ENCODE results near the gene DUOX1. TPM values are rescaled to one million over a fixed set of nuclear protein-coding genes. Genes with fewer than 3 reads are reported as not detected.

The DUOX1 gene
- total and polyA plus RNA-seq, 2 donors (not counting 1 experiment from before 2014, with no cell fraction given) = 0.27 TPM; not detected in 1

GRCh38 chr15:45174069-45174468, 44.3 kb downstream of the DUOX1 start:
- intact Hi-C loops (cut with micrococcal nuclease) = no loop called here
- Mint-ChIP-seq H3K27me3 (no peaks in the 10 kb centered on the region), H3K27ac (no peak overlapping the region), H3K4me3 (no peak overlapping the region), H3K4me1 (peaks cover 9% of the 10 kb centered on the region), H3K9me3 (ENCODE audit: insufficient read depth) (no peaks in the 10 kb centered on the region)
- DNase-seq (no peak), ATAC-seq (ENCODE audit: low read depth) (no peak)
- no peaks in the 10 kb centered on the region for H3K27me3 ChIP-seq (replicated peaks in 1 of 4; ENCODE audit: control extremely low read depth in 1 of 4, control insufficient read depth in 3 of 4, insufficient read depth in 4 of 4, low read length in 3 of 4)
- H3K27ac ChIP-seq (ENCODE audit: low read length in 2 of 2) = no peak overlapping the region
- TF ChIP-seq, protein P1, sequence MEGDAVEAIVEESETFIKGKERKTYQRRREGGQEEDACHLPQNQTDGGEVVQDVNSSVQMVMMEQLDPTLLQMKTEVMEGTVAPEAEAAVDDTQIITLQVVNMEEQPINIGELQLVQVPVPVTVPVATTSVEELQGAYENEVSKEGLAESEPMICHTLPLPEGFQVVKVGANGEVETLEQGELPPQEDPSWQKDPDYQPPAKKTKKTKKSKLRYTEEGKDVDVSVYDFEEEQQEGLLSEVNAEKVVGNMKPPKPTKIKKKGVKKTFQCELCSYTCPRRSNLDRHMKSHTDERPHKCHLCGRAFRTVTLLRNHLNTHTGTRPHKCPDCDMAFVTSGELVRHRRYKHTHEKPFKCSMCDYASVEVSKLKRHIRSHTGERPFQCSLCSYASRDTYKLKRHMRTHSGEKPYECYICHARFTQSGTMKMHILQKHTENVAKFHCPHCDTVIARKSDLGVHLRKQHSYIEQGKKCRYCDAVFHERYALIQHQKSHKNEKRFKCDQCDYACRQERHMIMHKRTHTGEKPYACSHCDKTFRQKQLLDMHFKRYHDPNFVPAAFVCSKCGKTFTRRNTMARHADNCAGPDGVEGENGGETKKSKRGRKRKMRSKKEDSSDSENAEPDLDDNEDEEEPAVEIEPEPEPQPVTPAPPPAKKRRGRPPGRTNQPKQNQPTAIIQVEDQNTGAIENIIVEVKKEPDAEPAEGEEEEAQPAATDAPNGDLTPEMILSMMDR (IDR thresholded peaks at IDR 0.05) = no peak
- no peak for TF ChIP-seq EZH2 (IDR thresholded peaks at IDR 0.05; ENCODE audit: borderline replicate concordance, insufficient read depth, low read depth, low read length, poor library complexity, severe bottlenecking)
- H3K4me2 ChIP-seq (replicated peaks; ENCODE audit: low read depth, low read length, poor library complexity, severe bottlenecking) = no peak overlapping the region
- H2AFZ ChIP-seq (ENCODE audit: insufficient read depth, low read depth, low read length, poor library complexity, severe bottlenecking) = no peak overlapping the region
- no peak overlapping the region for H3K4me3 ChIP-seq (ENCODE audit: control extremely low read depth in 1 of 5, extremely low read depth in 1 of 5, insufficient read depth in 1 of 5, low read depth in 2 of 5, low read length in 4 of 5)
- ChIA-PET CTCF (interaction anchor here (1.5 kb wide), 1 partner anchor 10 kb away, joined by 3 read pairs; no protein-coding TSS in a partner anchor), POLR2A (no interaction called here)
- no peaks in the 10 kb centered on the region for H3K36me3 ChIP-seq (replicated peaks in 1 of 2; ENCODE audit: control extremely low read depth in 1 of 2, control insufficient read depth in 1 of 2, extremely low read depth in 1 of 2, insufficient read depth in 2 of 2, low read length in 1 of 2)
- peaks cover 0 to 11% of the 10 kb centered on the region in 2 donors for H3K4me1 ChIP-seq (ENCODE audit: control insufficient read depth in 2 of 2, insufficient read depth in 2 of 2, low read length in 2 of 2)
- H3K9me3 ChIP-seq (ENCODE audit: control extremely low read depth in 1 of 3, control insufficient read depth in 2 of 3, insufficient read depth in 1 of 3, low read length in 2 of 3) = no peaks in the 10 kb centered on the region
- no peak overlapping the region for H3K9ac ChIP-seq (ENCODE audit: low read length)
- no peaks in the 10 kb centered on the region for H4K20me1 ChIP-seq (ENCODE audit: control insufficient read depth, insufficient read depth, low read length, poor library complexity, severe bottlenecking)
- no peaks in the 10 kb centered on the region for H3K79me2 ChIP-seq (ENCODE audit: control insufficient read depth, insufficient read depth, low read length)
- whole genome bisulfite sequencing (ENCODE audit: insufficient coverage) = no CpG with 5 or more reads among the region's 6 CpGs

GRCh38 chr15:45174577-45174976, 44.8 kb downstream of the DUOX1 start:
- DNase-seq = no peak
- Mint-ChIP-seq H3K27ac (no peak overlapping the region), H3K9me3 (ENCODE audit: insufficient read depth) (no peaks in the 10 kb centered on the region), H3K4me1 (peaks cover 5% of the 10 kb centered on the region), H3K4me3 (no peak overlapping the region), H3K27me3 (no peaks in the 10 kb centered on the region)
- no peak overlapping the region for H3K4me2 ChIP-seq (replicated peaks; ENCODE audit: low read depth, low read length, poor library complexity, severe bottlenecking)
- peaks cover 0 to 6% of the 10 kb centered on the region in 2 donors for H3K4me1 ChIP-seq (ENCODE audit: control insufficient read depth in 2 of 2, insufficient read depth in 2 of 2, low read length in 2 of 2)
- CTCF ChIA-PET = interaction anchor here (1.5 kb wide), 1 partner anchor 10 kb away, joined by 3 read pairs; no protein-coding TSS in a partner anchor
- no peak overlapping the region for H3K9ac ChIP-seq (ENCODE audit: low read length)
- no peak overlapping the region for H2AFZ ChIP-seq (ENCODE audit: insufficient read depth, low read depth, low read length, poor library complexity, severe bottlenecking)
- no peaks in the 10 kb centered on the region for H3K9me3 ChIP-seq (ENCODE audit: control extremely low read depth in 1 of 3, control insufficient read depth in 2 of 3, insufficient read depth in 1 of 3, low read length in 2 of 3)
- TF ChIP-seq, protein P1 (IDR thresholded peaks at IDR 0.05) = no peak
- TF ChIP-seq EZH2 (IDR thresholded peaks at IDR 0.05; ENCODE audit: borderline replicate concordance, insufficient read depth, low read depth, low read length, poor library complexity, severe bottlenecking) = no peak
- no peak overlapping the region for H3K4me3 ChIP-seq (ENCODE audit: control extremely low read depth in 1 of 5, extremely low read depth in 1 of 5, insufficient read depth in 1 of 5, low read depth in 2 of 5, low read length in 4 of 5)
- no peaks in the 10 kb centered on the region for H3K27me3 ChIP-seq (replicated peaks in 1 of 4; ENCODE audit: control extremely low read depth in 1 of 4, control insufficient read depth in 3 of 4, insufficient read depth in 4 of 4, low read length in 3 of 4)
- POLR2A ChIA-PET = no interaction called here
- no peaks in the 10 kb centered on the region for H3K79me2 ChIP-seq (ENCODE audit: control insufficient read depth, insufficient read depth, low read length)
- intact Hi-C loops (cut with micrococcal nuclease) = no loop called here
- no peaks in the 10 kb centered on the region for H4K20me1 ChIP-seq (ENCODE audit: control insufficient read depth, insufficient read depth, low read length, poor library complexity, severe bottlenecking)
- H3K27ac ChIP-seq (ENCODE audit: low read length in 2 of 2) = no peak overlapping the region
- no peaks in the 10 kb centered on the region for H3K36me3 ChIP-seq (replicated peaks in 1 of 2; ENCODE audit: control extremely low read depth in 1 of 2, control insufficient read depth in 1 of 2, extremely low read depth in 1 of 2, insufficient read depth in 2 of 2, low read length in 1 of 2)
- WGBS (ENCODE audit: insufficient coverage) = no CpG with 5 or more reads among the region's 2 CpGs
- ATAC-seq (ENCODE audit: low read depth) = no peak
